ENCODE results near the gene FRMD4A. TPM values are rescaled to one million over a fixed set of nuclear protein-coding genes. Genes with fewer than 3 reads are reported as not detected.

The FRMD4A gene
- total RNA-seq, 1 donor from 2014 or later: 236 TPM

GRCh38 chr10:13882119-13882711, 448.5 kb downstream of the FRMD4A start:
- peaks cover 44% of the 10 kb centered on the region for H3K4me1 Mint-ChIP-seq (ENCODE audit: unreplicated experiment)
- H3K4me3 Mint-ChIP-seq (ENCODE audit: unreplicated experiment): no peak overlapping the region
- no peak for DNase-seq (ENCODE audit: extremely low spot score, unreplicated experiment)
- H3K36me3 Mint-ChIP-seq (ENCODE audit: unreplicated experiment): peaks cover 11% of the 10 kb centered on the region
- no peaks in the 10 kb centered on the region for H3K27me3 Mint-ChIP-seq (ENCODE audit: unreplicated experiment)
- no peak overlapping the region for H3K27ac Mint-ChIP-seq (ENCODE audit: unreplicated experiment)
- H3K9me3 Mint-ChIP-seq (ENCODE audit: unreplicated experiment): no peaks in the 10 kb centered on the region
- no peak for TF ChIP-seq CTCF (IDR thresholded peaks at IDR 0.05)

DNA sequence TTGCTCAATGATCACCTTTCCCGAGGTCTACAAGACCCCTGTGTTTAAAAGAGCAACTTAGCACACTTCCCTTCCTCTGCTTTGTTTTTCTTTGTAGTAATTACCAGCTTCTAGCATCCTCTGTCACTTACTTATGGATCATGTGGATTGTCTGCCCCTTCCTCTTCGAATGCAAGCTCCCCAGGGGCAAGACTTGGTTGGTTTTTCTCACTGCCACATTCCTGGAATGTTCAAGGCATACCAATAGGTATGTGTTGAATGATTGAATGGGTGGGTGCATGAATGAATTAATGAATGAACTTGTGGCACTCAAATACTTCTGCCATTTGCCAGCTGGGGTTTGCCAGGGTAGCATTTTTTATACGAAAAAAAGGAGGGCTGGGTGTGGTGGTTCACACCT, 450.0 kb downstream of the FRMD4A start:
- no peaks in the 10 kb centered on the region for H3K27me3 Mint-ChIP-seq (ENCODE audit: unreplicated experiment)
- DNase-seq (ENCODE audit: extremely low spot score, unreplicated experiment): no peak
- H3K4me3 Mint-ChIP-seq (ENCODE audit: unreplicated experiment): no peak overlapping the region
- TF ChIP-seq CTCF (IDR thresholded peaks at IDR 0.05): no peak
- peaks cover 6% of the 10 kb centered on the region for H3K36me3 Mint-ChIP-seq (ENCODE audit: unreplicated experiment)
- H3K9me3 Mint-ChIP-seq (ENCODE audit: unreplicated experiment): no peaks in the 10 kb centered on the region
- H3K27ac Mint-ChIP-seq (ENCODE audit: unreplicated experiment): no peak overlapping the region
- H3K4me1 Mint-ChIP-seq (ENCODE audit: unreplicated experiment): peaks cover 42% of the 10 kb centered on the region

DNA sequence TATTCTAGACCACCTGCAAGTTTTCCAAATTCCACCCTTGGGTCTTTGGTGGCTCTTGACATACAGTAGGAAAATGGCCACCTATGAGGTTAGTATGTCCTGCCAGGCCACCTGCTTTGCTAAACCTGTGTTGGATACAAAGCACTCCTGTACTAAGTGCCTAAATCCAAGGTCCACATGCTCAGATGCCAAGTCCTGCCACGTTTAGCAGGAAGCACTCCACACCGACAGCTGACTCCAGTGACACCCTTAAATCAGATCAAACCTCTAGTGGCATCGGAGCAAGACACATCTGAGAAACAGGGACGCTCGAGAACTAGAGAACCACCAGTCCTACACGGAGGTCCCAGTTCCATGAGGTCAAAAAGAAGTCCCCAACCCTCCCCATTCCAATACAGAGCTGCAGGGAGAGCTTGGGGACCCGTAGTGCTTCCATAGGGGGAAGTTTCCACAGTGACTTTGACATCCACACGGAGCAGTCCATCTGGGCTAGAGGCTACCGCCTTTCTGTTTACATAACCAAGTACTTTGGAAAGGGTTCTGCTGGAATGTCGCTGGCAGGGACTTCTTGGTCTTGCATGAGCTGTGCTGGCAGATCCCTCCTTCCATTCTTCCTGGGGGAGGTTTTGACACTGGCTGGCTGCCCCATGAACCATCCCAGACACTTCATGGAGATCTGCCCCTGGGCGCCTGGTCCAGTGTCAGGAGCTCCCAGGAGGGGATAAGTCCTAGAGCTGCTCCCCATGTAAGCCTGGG, 453.4 kb downstream of the FRMD4A start:
- H3K27ac Mint-ChIP-seq (ENCODE audit: unreplicated experiment): peak overlapping the region; percentile 76
- no peak for DNase-seq (ENCODE audit: extremely low spot score, unreplicated experiment)
- H3K9me3 Mint-ChIP-seq (ENCODE audit: unreplicated experiment): no peaks in the 10 kb centered on the region

DNA sequence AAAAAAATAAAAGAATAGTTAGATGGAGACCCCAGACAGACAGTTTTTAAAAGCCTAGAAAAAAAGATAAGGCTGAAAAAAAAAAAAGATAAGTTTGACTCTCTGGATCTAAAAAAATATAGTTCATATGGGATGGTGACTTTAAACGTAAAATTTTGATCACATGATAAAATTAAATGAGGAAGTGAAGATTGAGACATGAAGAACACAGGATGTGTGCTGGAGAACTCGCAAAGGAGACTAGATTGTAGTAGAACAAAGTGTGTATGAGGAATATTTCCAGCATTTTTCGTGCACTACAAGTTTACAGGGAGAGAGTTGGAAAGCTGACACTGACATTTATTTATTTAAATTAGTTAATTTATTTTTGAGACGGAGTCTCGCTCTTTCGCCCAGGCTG, 457.5 kb downstream of the FRMD4A start:
- Mint-ChIP-seq H3K27me3 (ENCODE audit: unreplicated experiment) (no peaks in the 10 kb centered on the region), H3K4me1 (ENCODE audit: unreplicated experiment) (peaks cover 45% of the 10 kb centered on the region), H3K27ac (ENCODE audit: unreplicated experiment) (peak overlapping the region; percentile 56), H3K4me3 (ENCODE audit: unreplicated experiment) (no peak overlapping the region), H3K9me3 (ENCODE audit: unreplicated experiment) (no peaks in the 10 kb centered on the region), H3K36me3 (ENCODE audit: unreplicated experiment) (peaks cover 30% of the 10 kb centered on the region)
- no peak for TF ChIP-seq CTCF (IDR thresholded peaks at IDR 0.05)
- no peak for DNase-seq (ENCODE audit: extremely low spot score, unreplicated experiment)

More for the DNA sequence above, 453.4 kb downstream of the FRMD4A start:
- Mint-ChIP-seq H3K4me1 (ENCODE audit: unreplicated experiment) (peaks cover 45% of the 10 kb centered on the region), H3K27me3 (ENCODE audit: unreplicated experiment) (no peaks in the 10 kb centered on the region), H3K36me3 (ENCODE audit: unreplicated experiment) (peaks cover 11% of the 10 kb centered on the region), H3K4me3 (ENCODE audit: unreplicated experiment) (no peak overlapping the region)
- no peak for TF ChIP-seq CTCF (IDR thresholded peaks at IDR 0.05)

DNA sequence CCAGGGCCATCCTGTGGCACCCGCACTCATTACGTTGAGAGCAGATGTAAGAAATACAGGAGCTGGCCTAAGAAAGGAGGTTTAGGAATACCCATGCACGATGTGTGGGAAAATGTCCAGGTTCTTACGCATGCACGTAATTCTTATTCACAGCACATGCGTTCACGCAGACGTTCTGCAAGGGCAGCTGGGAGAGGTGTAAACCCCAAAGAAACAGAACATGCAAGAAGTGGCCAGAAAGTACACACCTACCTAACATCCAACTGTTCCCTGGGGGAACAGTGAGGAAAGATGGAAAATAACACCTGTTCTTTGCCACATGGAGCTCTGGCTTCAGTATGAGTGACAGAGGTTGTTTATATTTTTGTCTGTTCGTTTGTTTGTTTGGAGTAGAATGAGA, 458.3 kb downstream of the FRMD4A start:
- H3K27ac Mint-ChIP-seq (ENCODE audit: unreplicated experiment): peak overlapping the region; percentile 60
- no peak for DNase-seq (ENCODE audit: extremely low spot score, unreplicated experiment)

More for the DNA sequence above, 458.3 kb downstream of the FRMD4A start:
- Mint-ChIP-seq H3K4me1 (ENCODE audit: unreplicated experiment) (peaks cover 37% of the 10 kb centered on the region), H3K36me3 (ENCODE audit: unreplicated experiment) (peaks cover 30% of the 10 kb centered on the region), H3K27me3 (ENCODE audit: unreplicated experiment) (no peaks in the 10 kb centered on the region), H3K4me3 (ENCODE audit: unreplicated experiment) (no peak overlapping the region), H3K9me3 (ENCODE audit: unreplicated experiment) (no peaks in the 10 kb centered on the region)
- TF ChIP-seq CTCF (IDR thresholded peaks at IDR 0.05): no peak

Data from osteocyte (in vitro differentiated cells).